Stimulated activated CD8-positive, alpha-beta memory T cell treated with anti-CD3 and anti-CD28 coated beads, Interleukin-15, amount 100 ng/mL, for 4 hours (primary cell): Measurements from ENCODE around the gene FOXS1.
"Not testable (repeated sequence)": the region's sequence is repeated elsewhere in the genome, so short reads cannot be mapped to it uniquely, and the experiment has no call there.

Experiments
- DNase-seq, 2 donors: peaks; one replicate each; pipeline ENCODE4 v3.0.0-alpha.2; 2020; ENCODE audit warnings: low read depth in 2 of 2

FOXS1 gene

DNA sequence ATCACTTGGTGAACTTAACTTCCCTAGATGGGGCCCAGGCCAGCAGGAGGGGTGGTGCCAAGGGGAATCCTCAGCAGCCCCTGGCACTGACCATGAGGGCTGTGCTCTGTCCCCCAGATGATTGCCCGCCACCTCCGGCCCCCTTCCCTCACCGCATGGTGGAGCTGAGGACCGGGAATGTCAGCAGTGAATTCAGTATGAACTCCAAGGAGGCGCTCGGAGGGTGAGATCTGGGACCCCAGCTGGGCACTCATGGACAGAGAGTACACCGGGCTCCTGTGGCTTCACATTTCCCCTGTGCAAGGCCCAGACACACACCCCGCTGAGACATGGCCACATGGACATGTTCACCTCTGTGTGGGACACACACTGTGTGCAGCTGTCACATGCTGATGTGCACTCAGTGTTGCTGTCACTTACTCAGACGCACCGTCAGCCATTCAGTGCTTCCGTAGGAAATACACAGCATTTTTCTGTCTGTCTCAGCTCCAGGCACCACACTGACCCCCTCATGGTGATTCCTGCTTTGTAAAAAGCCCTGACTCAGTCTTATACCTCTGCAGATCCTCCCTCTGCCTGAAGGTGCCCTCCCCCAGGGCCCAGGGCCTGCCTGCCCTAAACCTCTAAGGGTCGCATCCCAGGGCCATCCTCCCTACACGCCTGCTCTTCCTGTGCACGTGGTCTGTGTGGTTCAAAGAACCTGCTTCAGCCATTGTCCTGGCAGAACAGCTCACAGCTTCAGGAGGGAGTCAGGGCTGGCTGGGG lies 21.9 kb downstream of the FOXS1 start:
- DNase-seq, result no peak

DNA sequence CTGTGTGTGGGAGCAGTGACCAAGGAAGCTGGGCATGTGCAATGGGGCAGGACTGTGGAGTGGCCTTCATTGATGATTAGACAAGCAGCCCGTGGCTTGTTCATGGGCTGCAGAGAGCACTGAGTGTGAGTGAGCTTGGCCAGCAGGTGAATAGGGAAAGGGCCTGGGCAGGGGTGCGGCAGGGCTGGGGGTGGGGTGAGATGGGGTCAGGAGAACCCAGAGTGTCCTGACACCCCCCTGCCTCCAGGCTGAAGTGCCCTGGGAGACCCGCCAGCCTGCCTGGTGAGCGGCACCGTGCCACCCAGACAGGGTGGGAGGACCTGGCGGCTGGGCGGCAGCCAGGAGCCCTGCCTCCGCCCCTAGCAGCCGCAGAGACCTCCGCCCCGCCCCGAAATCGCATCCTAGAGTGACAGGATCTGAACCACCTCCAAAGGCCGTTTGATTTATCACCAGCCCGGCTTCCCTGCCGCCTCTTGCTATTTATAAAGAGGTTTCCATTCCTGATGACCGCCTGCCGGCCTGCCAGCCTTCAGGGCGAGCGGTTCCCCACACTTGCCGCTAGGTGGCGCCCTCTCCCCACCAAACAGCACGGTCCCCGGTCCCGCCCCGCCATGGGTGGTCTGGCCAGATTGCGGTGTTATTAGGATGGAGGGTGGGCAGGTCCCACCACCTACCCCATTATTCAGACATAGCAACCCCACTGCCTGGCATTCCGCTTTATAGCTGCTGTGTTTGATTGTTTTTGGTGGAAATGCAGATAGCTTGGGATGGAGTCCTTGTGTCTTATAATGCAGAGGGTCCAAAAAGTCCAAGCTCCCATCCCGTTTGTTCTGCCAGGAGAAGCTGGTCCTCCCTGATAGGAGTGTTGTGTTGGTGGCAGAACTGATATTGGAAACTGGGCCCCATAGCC lies 22.7 kb downstream of the FOXS1 start:
- peak; percentile 34 to 39 for DNase-seq

DNA sequence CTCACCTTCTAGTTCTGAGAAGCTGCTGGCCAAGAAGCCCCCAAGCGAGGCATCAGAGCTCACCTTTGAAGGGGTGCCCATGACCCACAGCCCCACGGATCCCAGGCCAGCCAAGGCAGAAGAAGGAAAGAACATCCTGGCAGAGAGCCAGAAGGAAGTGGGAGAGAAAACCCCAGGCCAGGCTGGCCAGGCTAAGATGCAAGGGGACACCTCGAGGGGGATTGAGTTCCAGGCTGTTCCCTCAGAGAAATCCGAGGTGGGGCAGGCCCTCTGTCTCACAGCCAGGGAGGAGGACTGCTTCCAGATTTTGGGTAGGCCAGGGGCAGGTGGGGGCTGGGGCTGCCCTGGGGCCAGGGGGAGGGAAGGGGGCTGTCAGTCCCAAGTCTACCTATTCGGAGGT lies 24.0 kb downstream of the FOXS1 start:
- no peak for DNase-seq

DNA sequence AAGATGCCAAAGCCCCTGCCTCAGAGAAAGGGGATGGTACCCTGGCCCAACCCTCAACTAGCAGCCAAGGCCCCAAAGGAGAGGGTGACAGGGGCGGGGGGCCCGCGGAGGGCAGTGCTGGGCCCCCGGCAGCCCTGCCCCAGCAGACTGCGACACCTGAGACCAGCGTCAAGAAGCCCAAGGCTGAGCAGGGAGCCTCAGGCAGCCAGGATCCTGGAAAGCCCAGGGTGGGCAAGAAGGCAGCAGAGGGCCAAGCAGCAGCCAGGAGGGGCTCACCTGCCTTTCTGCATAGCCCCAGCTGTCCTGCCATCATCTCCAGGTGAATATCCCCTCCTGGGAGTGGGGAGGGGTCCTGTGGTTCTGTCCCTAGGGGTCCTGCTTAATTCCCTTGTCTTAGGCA lies 25.2 kb downstream of the FOXS1 start:
- DNase-seq, result no peak

DNA sequence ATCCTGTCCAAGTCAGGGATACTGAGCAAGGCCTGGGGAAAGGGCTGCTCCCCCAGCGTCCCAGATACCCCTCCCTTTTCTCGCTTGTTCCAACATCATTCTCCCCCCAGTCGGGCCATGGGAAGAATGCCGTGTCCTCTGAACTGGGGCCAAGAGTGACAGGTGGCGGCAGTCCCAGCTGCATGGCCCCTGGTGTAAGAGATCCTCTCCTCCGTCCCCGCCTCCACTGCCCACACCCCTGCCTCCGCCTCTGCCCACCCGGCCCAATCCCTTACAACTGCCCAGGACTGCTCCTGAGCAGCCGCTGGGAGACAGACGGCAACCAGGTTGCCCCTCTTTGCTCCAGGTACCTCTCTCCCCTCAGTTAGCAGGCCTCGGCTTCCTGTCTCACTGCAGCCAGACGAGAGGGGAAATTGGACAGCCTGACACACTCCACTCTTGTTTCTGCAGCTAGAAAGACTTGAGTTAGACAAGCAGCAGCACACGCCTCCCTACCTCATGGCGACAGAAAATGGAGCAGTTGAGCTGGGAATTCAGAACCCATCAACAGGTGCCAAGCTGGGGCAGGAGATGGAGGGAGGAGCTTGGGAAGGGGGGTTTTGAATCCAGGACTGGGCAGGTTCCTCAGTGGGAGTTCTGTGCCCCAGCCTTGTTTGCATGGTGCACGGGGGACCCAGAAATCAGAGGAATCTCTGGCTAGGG lies 26.2 kb downstream of the FOXS1 start, which contains the start of gene MYLK2:
Gene MYLK2, plus strand, starts transcription at position 274 of the 702 bp plus-strand sequence. Its CDS starts 225 bp downstream, at position 499.
- no peak for DNase-seq

DNA sequence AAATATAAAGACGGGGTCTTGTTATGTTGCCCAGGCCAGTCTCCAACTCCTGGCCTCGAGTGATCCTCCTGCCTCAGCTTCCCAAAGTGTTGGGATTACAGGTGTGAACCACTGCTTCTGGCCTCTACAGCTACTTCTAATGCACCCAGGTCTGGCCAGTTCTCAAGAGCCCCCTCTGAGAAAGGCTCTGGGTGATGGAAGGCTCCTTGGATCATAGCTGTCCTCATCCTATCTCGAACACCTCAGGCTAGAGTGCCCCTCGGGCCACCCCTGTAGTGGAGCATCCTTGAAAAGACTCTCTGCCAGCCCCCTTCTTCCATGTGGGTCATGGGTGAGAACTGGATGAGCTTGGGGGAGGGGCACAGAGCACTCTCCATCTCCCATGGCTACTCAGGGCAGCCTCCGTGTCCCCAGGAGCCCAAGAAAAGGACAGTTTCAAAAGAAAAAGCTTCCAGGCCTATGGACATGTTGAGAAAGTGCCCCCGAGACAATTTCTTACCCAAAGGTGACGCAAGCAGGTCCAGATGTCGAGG lies 27.0 kb downstream of the FOXS1 start:
- DNase-seq, result no peak

DNA sequence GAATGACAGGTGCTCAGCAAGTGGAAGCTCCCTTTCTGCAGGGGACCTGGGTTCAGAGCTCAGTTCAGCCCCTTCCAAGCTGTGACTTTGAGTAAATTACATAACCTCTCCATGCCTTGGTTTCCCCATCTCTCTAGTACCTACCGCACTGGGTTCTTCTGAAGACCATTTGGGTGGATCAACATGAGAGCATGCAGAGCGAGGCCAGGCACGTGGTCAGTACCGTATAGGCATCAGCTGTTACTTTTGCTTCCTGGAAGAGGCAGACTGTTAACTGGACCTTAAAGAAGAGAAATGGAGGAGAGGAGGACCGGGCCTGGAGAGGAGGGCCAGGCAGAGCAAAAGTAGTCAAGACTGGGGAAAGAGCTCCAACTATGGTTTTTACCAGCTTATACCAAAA lies 27.9 kb downstream of the FOXS1 start:
- DNase-seq, result no peak

DNA sequence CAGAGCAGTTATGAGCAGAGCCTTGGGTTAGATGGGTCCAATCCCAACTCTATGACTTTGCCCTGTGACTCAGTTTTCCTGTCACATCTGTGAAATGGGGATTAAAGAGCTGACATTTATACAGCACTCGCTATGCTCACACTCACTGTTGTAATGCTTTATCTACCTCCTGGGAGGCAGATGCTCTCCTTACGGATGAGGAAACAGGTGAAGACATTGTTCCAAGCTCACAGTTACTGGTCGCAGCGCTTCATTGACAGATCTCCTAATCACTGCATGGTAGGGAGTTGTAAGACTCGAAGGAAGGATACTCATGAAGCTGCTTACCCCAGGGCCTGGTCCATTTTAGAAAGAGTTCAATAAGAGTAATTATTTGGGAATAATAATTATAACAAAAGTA lies 29.2 kb downstream of the FOXS1 start:
- DNase-seq, result no peak

DNA sequence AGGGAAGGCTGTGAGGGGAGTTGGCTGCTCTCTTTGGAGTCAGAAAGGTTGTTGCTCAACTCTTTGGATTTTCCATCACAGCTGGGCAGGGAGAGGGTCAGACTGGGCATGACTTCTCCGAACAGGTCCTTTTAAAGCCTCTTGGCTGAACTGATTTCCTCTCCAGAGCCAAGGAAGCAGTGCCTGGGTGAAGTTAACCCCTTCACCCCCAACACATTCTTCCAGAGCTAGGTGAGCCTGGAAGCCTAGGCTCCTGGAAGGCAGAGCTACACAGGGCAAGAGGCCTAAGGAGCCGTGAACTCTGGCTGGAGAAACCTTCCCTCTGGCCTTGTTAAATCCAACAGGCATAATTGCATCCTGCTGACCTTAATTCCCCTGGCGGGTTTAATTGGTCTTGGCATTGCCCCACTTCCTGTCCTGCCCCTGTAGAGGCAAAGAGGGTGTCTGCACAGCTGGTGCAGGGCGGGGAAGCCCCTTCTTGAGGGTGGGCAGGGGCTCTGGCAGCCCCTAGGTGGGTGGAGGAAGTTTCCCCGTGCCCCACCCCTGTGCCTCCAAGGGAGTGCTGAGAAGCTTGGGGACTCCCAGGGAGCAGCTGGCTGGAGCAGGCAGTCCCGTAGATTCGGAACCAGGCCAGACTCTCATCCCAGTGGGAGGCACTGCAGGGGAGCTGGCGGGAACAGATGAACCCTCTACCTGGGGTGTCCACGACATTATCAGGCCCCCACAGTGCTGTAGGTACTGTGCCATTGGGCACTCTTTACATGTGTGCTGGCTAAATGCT lies 29.8 kb downstream of the FOXS1 start:
- DNase-seq, result no peak

DNA sequence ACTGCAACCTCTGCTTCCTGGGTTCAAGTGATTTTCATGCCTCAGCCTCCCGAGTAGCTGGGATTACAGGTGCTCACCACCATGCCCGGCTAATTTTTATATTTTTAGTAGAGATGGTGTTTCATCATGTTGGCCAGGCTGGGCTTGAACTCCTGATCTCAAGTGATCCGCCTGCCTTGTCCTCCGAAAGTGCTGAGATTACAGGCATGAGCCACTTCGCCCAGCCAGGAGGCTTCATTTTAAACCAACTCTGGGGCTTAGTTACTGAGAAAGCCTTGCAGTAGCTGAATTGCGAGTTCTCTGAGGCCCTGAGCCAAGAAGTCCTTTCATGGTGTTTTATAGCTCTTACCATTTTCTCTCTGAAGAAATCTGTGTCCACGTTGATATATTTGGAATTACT lies 31.3 kb downstream of the FOXS1 start:
- DNase-seq, result not testable (repeated sequence)

DNA sequence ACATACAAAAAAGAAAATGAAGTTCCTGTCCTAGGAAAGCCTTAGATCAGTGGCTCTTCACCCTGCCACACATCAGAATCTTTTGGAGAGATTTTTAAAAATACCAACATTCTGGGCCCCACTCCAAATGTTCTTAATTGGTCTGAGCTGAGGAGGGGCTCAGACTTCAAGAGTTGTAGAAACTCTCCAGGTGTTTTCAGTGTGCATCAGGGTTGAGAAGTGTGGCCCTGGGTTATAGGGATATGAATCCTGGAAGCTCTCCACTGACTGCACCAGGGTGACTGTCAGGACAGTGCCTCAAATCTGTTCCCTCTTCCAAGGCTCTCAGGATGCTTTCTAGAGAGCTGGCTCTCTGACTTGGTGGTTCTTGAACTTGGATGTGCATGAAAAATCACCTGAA lies 31.8 kb downstream of the FOXS1 start:
- no peak for DNase-seq

DNA sequence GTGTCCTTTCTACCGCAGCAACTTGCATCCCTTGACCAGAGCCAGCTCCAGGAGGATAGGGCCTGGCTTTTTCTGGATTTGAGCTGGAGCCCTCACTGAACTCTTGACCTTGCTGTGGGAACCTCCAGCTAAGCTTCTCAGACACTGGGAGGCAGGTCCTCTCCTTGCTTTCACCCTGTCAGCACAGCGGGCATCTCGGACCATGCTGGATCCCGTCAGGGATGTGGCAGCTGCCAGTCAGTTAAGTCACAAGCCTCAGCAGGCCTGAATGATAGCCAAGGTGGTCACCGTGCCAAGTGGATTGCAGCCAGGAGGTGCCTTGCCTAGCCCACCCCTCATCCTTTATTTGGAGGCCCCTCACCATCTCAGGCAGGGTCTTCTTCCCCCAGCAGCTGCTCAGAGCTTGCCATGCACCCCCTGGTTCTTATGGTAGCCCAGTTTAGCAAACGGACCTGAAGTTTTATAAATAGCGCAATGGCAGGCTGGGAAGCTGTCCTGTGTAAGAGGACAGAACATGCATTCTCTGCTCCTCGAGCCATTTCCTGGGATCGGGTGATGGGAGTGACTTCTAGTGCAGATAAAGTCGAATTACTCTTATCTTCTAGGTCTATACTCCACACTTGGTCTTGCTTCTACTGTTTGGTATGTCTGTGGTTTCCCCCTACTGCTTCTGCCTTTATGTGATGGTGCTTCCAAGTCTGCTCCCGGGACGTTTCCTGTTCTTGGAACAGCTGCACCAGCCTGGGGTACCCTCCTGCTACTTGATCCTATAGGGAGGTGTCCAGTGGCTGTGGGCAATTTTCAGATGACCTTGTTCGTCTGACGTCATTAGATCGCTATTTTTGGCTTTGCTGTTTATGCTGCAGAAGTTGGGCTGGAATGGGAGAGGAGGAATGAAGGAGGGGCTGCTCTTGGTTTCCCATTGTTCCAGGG lies 33.3 kb downstream of the FOXS1 start:
- DNase-seq, result no peak

DNA sequence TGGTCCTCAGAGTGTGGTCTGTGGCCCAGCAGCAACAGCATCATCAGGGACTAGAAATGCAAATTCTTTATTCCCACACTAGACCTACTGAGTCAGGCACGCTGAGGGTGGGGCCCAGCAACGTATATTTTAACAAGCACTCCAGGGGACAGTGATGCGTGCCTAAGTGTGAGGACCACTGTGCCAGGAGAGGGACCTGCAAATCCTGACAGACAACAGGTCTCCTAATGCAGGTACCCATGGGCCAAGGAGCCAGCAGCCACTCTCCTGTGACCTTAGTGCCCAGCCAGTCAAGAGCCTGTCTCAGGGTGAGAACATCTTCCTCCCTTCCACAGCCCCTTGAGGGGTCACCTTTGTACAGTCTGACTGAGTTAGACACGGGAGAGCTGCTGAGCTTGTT lies 34.2 kb downstream of the FOXS1 start:
- no peak for DNase-seq

DNA sequence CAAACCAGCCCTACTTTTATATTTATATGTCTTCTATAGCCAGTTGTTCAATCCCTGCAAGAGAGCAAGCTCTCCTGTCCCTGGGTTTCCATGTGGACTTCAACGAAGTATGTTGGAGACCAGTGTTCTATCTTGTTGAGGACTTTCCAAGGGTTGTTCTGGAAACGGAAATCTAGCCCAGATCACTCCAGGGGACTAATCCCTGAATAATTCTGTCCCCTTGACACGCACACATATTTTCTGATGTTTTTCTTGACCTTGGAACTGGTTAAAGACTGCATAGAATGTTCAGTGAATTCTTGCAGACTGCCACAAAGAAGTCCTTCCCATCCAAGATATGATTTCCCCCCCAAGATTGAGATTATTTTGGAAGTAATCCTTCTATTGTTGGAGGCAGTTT lies 35.7 kb downstream of the FOXS1 start:
- DNase-seq, result no peak

DNA sequence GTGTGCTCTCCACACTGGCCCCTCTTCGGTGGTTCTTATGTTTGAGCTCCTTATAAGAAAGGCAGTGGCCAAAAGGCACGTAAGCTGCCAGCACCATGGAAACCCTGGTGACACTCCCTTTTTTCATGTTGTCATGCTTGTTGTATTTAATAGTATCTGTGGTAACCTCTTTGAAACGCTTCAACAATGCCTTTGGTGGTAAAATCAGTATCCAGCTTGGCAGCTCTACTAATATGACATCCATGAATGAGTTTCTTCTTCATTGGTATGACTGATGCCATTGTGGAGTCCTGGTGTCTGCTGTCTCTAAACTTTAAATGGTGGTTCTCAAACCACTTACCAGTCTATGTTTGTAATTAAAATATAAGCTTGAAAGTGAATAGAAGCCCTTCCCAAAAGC lies 36.9 kb downstream of the FOXS1 start:
- DNase-seq, result no peak

DNA sequence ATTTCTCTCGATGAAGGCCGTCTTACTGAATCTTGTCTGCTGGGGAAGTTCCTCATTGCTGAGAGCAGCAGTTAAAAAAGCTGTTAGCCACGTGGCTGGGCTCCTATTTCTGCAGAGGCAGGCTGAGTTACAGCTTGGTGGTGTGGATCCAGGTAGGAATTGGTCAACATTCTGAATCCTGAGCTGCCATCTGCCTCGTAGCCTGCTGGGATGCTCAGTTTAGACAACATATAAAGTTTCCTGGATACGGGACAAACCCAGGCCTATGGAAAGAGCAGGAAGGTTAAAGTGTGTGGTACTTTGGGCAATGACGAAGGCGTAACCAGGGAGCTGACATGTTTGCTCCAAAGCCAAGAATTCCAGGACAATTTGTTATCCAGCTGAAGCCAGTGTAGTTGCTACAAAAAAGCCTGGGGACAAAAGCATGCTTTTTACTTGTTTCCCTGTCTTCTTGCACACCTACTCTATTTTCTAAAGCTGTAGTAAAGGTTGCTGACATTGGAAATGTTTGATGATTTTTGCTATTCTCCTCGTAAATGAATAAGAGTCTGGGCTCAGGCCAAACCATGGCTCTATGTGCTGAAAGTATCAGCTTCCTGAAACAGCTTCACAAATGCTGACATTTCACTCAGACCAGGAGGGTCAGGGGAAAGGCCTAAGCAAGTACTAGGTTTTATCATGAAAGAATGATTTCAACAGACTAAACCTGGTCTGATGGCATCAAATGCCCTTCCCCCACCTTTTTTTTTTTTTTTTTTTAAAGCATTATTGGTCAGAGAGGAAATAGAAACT lies 38.6 kb downstream of the FOXS1 start:
- no peak for DNase-seq

DNA sequence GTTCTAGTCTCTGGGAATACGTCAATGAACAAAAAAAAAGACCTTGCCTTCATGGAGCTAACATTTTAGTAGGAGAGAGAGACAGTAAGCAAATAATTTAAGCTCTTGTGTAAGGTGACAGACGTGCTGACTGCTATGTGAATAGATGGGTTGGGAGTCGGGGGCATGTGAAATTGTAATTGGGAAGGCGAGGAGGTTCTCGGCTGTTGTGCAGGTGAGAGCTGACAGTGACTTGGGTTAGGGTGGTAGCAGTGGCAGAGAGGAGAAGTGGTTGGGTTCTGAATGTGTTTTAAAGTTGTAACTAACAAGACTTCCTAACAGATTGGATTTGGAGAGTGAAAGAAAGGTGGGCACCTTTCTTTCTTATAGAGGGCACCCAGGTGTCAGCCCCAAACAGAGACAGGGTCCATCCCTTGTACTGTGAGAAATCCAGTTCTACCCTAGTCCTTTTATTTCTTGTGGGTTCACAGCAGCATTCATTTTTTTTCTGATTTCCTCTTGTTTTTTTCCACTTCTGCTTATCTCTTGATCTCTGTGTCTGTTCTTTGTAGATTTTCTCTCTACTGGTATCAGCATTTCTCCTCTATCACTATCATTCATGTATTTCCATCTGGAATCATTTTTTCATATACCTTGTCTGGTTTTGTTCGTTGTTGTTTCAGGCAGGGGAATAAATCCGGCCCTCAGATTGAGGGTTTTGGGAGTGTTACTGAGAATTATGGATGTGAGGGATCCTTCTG lies 41.7 kb downstream of the FOXS1 start:
- no peak for DNase-seq

DNA sequence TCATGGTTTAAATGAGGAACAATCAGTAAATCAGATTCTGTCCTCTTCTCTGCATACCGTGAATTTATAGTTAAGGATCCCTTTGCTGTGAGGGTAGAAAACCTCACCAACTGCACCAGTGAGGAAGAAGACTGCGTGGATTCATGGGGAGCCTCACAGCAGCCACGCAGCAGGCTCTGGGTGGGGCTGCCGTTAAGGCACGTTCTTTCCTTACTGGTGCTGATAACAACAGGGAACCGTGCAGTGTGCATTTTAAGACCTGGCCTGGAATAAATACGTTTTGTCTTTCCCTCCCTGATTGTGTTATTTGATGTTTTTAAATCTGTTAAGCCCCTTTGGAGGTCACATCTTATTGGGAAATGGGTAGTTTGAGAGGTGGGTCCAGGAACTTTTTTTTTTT lies 43.9 kb downstream of the FOXS1 start:
- no peak for DNase-seq

DNA sequence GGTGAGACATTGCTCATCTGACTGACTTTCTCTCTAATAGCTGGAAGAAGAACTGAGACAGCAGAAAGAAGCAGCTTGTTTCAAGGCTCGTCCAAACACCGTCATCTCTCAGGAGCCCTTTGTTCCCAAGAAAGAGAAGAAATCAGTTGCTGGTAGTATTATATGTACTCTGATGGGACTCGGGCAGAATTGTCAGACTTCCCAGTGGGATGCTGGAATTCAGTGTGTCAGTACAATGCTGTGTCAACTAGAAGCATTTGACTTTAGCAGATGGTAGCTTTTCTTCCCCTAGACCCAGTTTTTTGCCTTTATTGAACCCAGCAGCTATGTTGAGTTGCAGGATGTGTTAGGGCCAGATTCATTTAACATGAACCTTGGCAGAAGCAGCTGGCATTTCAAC lies 48.0 kb downstream of the FOXS1 start:
- DNase-seq, result no peak
